Measurements from ENCODE around the gene WDTC1. TPM values are rescaled to one million over a fixed set of nuclear protein-coding genes. Genes with fewer than 3 reads are reported as not detected.

WDTC1 gene
- total RNA-seq, 2 donors from 2014 or later = 20.4 to 29.7 TPM

DNA sequence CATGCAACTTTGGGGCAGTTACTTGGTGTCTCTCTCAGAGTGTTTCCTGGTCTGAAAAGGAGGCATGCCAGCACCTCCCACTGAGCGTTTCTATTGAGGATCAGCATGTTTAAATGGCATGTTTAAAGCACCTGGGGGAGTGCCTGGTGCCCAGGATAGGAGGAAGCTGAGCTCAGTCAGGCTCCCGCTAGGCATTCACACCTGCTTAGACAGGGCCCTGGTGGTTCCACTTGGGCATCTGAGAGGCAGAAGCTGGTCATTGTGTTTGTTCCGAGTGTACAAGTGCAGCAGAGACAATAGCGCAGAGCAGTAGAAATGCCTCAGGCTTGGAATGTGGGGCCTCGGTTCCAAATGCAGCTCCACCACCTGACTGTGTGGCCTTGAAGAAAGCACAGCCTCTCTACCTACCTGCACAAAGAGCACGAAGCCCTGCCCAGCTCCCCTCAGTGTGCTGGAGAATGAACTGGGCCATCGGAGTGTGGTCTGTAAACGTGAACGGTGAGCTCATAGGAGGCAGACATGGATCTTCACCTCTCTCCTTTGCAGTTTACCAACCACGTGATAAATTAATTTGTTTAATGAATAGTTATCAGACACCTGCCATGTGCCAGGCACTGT is 67.3 kb downstream of the WDTC1 start:
- H3K27ac Mint-ChIP-seq = no peak overlapping the region
- H3K4me1 Mint-ChIP-seq = no peaks in the 10 kb centered on the region
- H3K4me3 Mint-ChIP-seq = no peak overlapping the region
- ATAC-seq (replicated peaks) = no peak
- peaks cover 18% of the 10 kb centered on the region for H3K36me3 Mint-ChIP-seq (ENCODE audit: low read depth)
- H3K27me3 Mint-ChIP-seq = no peaks in the 10 kb centered on the region
- H3K9me3 Mint-ChIP-seq = no peaks in the 10 kb centered on the region

DNA sequence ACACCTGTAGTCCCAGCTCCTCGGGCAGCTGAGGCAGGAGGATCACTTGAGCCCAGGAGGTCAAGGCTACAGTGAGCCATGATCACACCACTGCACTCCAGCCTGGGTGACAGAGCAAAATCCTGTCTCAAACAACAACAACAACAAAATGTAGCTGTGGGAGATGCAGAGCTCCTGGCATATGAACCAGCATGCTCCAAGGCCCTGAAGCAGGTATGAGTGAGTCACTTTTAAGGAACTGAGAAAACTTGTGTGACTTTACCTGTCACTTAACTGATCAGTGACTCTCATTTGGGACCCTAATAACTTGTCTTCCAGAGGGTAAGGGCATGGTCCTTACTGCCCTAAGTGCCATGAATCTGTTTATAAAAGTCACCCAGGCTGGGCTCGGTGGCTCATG is 68.2 kb downstream of the WDTC1 start:
- peaks cover 18% of the 10 kb centered on the region for H3K36me3 Mint-ChIP-seq (ENCODE audit: low read depth)
- no peaks in the 10 kb centered on the region for H3K4me1 Mint-ChIP-seq
- H3K9me3 Mint-ChIP-seq = no peaks in the 10 kb centered on the region
- ATAC-seq (replicated peaks) = no peak
- H3K4me3 Mint-ChIP-seq = no peak overlapping the region
- no peaks in the 10 kb centered on the region for H3K27me3 Mint-ChIP-seq
- H3K27ac Mint-ChIP-seq = no peak overlapping the region

DNA sequence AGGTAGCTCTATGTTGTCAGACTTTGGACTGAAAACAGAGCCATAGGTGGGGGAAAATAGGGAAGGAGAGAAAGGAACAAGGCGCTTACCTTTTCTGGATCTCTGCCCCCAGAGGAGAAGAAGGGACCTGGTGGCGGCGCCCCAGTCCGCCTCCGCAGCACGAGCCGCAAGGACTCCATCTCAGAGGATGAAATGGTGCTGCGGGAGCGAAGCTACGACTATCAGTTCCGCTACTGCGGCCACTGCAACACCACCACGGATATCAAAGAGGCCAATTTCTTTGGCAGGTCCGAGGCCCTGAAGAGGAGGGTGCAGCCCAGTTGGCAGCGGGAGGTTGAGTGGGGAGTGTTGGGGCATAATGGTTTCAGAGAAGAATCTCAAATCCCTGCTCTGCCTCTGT is 69.1 kb downstream of the WDTC1 start:
- no peak overlapping the region for H3K4me3 Mint-ChIP-seq
- H3K27me3 Mint-ChIP-seq = no peaks in the 10 kb centered on the region
- ATAC-seq (replicated peaks) = no peak
- H3K4me1 Mint-ChIP-seq = no peaks in the 10 kb centered on the region
- no peak overlapping the region for H3K27ac Mint-ChIP-seq
- H3K9me3 Mint-ChIP-seq = no peaks in the 10 kb centered on the region
- peaks cover 9% of the 10 kb centered on the region for H3K36me3 Mint-ChIP-seq (ENCODE audit: low read depth)

GRCh38 chr1:27306071-27306470 is 71.6 kb downstream of the WDTC1 start:
- H3K4me3 Mint-ChIP-seq = no peak overlapping the region
- no peak overlapping the region for H3K27ac Mint-ChIP-seq
- no peaks in the 10 kb centered on the region for H3K36me3 Mint-ChIP-seq (ENCODE audit: low read depth)
- H3K4me1 Mint-ChIP-seq = no peaks in the 10 kb centered on the region
- no peaks in the 10 kb centered on the region for H3K9me3 Mint-ChIP-seq
- ATAC-seq (replicated peaks) = no peak
- H3K27me3 Mint-ChIP-seq = no peaks in the 10 kb centered on the region

DNA sequence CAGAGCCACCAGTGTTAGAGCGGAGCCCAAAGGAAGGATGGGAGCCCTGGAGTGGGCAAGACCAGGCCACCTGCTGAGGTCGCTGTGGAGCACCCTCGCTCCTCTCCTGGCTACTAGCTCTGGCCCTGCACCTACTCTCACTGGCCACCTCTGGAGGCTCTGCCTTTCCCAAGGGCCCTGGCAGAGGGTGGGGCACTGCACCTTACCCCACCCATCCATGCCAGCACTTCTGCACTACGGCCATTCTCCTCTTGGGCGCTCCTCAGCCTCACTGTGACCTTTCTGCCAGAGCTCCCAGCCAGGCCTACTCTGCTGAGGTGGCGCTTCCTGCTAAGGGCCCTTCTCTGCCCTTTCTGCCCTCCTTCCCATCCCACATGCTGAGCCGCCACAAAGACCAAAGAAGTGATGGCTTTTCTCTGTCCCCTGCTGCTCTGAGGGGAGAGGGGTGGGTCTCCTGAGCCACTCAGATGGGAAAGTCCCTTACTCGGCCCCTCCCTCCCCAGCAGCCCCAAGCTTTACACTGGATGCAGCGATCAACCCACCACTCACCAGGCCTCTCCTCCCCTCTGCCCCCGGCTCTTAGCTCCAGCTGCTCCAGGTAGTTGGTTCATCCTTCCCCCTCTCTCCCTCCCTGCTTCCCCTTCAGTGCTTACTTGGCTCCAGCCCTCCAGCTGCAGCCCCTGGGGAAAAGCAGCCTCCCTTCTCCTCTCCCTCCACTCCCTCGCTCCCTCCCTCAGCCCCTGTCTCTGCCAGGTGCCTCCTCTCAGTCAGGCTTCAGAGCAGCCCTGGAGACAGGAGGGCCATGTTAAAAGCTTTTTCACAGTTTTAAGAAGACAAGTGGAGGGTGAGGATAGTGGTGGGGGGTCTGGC is 72.7 kb downstream of the WDTC1 start:
- no peak overlapping the region for H3K27ac Mint-ChIP-seq
- H3K4me1 Mint-ChIP-seq = no peaks in the 10 kb centered on the region
- H3K36me3 Mint-ChIP-seq (ENCODE audit: low read depth) = no peaks in the 10 kb centered on the region
- H3K9me3 Mint-ChIP-seq = no peaks in the 10 kb centered on the region
- ATAC-seq (replicated peaks) = no peak
- H3K4me3 Mint-ChIP-seq = no peak overlapping the region
- H3K27me3 Mint-ChIP-seq = no peaks in the 10 kb centered on the region

DNA sequence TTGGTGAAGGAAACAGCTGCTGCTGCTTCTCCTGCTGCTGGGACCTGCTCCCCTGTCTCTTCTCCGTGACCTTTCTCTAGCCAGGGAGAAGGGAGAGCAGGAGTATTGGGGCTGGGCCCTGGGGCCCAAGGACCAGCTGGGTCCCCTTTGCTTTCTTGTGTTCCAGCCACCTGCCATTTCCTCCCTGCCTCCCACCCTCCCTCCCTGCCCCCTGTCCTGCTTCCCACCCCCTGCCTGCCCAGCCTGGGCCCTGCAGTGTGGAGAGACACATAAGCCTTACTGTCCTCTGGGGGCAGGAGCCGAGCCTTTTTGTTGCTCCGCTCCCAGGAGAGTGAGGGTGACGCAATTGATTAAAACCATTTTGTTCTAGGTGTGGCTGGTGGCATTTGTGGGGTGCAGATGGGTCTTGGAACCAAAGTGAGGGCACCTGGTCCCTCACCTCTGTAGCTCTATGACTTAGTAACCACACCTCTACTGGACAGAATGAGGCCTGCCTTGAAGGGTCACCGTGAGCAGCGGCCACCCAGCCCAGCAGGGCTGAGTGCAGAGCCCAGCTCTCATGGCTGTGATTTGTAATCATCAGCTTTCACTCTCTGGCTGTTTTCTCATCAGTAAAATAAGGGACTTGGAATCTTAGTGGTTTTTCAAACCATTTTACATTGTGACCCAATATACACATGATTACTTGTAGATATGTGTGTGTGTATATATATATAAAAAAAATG is 73.6 kb downstream of the WDTC1 start:
- Mint-ChIP-seq H3K4me1 (no peaks in the 10 kb centered on the region), H3K36me3 (ENCODE audit: low read depth) (no peaks in the 10 kb centered on the region), H3K27ac (no peak overlapping the region), H3K27me3 (no peaks in the 10 kb centered on the region), H3K4me3 (no peak overlapping the region), H3K9me3 (no peaks in the 10 kb centered on the region)
- no peak for ATAC-seq (replicated peaks)

DNA sequence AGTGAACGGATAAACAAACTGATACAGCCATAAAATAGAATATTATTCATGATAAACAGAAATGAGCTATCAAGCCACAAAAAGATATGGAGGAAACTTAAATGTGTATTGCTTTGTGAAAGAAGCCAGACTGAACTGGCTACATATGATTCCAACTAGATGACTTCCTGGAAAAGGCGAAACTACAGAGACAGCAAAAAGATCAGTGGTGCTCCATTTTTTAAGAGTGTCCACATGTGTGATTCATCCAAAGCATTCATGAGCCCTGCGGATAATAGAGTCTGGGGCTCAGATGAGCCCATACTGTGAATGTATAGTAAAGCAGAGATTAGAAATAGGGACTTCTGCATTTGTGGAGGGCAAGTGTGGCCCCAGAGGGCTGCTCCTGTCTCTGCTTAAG is 79.7 kb downstream of the WDTC1 start:
- no peak for ATAC-seq (replicated peaks)
- Mint-ChIP-seq H3K4me1 (no peaks in the 10 kb centered on the region), H3K36me3 (ENCODE audit: low read depth) (no peaks in the 10 kb centered on the region), H3K27ac (no peak overlapping the region), H3K4me3 (no peak overlapping the region), H3K27me3 (peaks cover 4% of the 10 kb centered on the region), H3K9me3 (no peaks in the 10 kb centered on the region)

DNA sequence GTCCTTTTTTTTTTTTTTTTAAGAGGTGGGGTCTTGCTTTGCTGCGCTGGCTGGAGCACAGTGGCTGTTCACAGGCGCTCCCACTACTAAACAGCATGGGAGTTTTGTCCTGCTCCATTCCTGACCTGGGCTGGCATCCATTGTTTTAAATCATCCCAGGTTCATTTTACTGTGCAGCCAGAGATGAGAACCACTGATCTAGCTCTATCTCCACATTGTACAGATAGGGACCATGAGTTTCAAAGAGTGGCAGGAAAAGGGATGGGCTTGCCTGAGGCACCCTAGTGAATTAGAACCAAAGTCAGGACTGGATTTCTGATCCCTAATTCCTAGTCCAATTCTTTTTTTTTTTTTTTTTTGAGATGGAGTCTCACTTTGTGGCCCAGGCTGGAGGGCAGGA is 80.3 kb downstream of the WDTC1 start:
- Mint-ChIP-seq H3K4me3 (no peak overlapping the region), H3K9me3 (no peaks in the 10 kb centered on the region), H3K27me3 (peaks cover 6% of the 10 kb centered on the region), H3K27ac (no peak overlapping the region), H3K36me3 (ENCODE audit: low read depth) (no peaks in the 10 kb centered on the region), H3K4me1 (no peaks in the 10 kb centered on the region)
- ATAC-seq (replicated peaks) = no peak

- H3K4me1 Mint-ChIP-seq = no peaks in the 10 kb centered on the region
- no peak for ATAC-seq (replicated peaks)
- H3K4me3 Mint-ChIP-seq = no peak overlapping the region
- no peak overlapping the region for H3K27ac Mint-ChIP-seq
- peaks cover 8% of the 10 kb centered on the region for H3K27me3 Mint-ChIP-seq
- H3K36me3 Mint-ChIP-seq (ENCODE audit: low read depth) = no peaks in the 10 kb centered on the region
- no peaks in the 10 kb centered on the region for H3K9me3 Mint-ChIP-seq
Measured at GRCh38 chr1:27316860-27317259, 82.4 kb downstream of the WDTC1 start.

- H3K27ac Mint-ChIP-seq = peak overlapping the region; percentile 54
- no peak overlapping the region for H3K4me3 Mint-ChIP-seq
- peaks cover under 1% of the 10 kb centered on the region for H3K36me3 Mint-ChIP-seq (ENCODE audit: low read depth)
- ATAC-seq (replicated peaks) = no peak
- H3K27me3 Mint-ChIP-seq = peaks cover 8% of the 10 kb centered on the region
- no peaks in the 10 kb centered on the region for H3K9me3 Mint-ChIP-seq
- no peaks in the 10 kb centered on the region for H3K4me1 Mint-ChIP-seq
Measured at GRCh38 chr1:27318136-27318535, 83.7 kb downstream of the WDTC1 start.

DNA sequence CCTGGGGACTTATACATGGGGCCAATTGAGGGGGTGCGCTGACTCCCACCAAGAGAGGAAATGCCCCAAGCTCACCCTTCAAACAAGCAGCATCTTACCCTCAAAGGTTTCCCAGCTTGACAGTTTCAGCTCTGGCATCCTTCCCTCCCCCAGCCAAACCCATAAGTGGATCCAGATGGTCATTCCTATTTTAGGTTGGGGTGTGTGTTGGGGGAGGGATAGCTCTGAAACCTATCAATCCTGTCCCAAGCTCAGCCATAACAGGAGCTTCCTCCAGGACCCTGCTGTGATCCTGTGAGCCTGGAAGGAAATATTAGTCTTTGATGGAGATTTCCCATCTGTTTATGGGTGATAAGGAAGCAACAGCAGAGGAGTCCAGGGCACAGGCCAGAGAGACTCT is 84.2 kb downstream of the WDTC1 start:
- peaks cover 8% of the 10 kb centered on the region for H3K27me3 Mint-ChIP-seq
- no peak overlapping the region for H3K4me3 Mint-ChIP-seq
- no peaks in the 10 kb centered on the region for H3K9me3 Mint-ChIP-seq
- peaks cover 5% of the 10 kb centered on the region for H3K36me3 Mint-ChIP-seq (ENCODE audit: low read depth)
- peaks cover 2% of the 10 kb centered on the region for H3K4me1 Mint-ChIP-seq
- no peak overlapping the region for H3K27ac Mint-ChIP-seq
- no peak for ATAC-seq (replicated peaks)

GRCh38 chr1:27321813-27322568 is 87.6 kb downstream of the WDTC1 start, which contains the start of gene TMEM222:
Gene TMEM222, plus strand, starts transcription at chr1:27322163. Its CDS starts 35 bp downstream, at chr1:27322198.
- Mint-ChIP-seq H3K4me1 (peaks cover 18% of the 10 kb centered on the region), H3K36me3 (ENCODE audit: low read depth) (peaks cover 39% of the 10 kb centered on the region), H3K27ac (peak within 1 kb of the TSS; percentile 92), H3K9me3 (no peaks in the 10 kb centered on the region), H3K4me3 (peak within 1 kb of the TSS; percentile 91), H3K27me3 (peaks cover 8% of the 10 kb centered on the region)
- peak; percentile 99 for ATAC-seq (replicated peaks)

- Mint-ChIP-seq H3K9me3 (no peaks in the 10 kb centered on the region), H3K4me1 (peaks cover 18% of the 10 kb centered on the region), H3K27me3 (peaks cover 8% of the 10 kb centered on the region), H3K4me3 (peak overlapping the region; percentile 91), H3K36me3 (ENCODE audit: low read depth) (peaks cover 41% of the 10 kb centered on the region), H3K27ac (peak overlapping the region; percentile 92)
- no peak for ATAC-seq (replicated peaks)
Measured at GRCh38 chr1:27322569-27323240, 88.3 kb downstream of the WDTC1 start.

DNA sequence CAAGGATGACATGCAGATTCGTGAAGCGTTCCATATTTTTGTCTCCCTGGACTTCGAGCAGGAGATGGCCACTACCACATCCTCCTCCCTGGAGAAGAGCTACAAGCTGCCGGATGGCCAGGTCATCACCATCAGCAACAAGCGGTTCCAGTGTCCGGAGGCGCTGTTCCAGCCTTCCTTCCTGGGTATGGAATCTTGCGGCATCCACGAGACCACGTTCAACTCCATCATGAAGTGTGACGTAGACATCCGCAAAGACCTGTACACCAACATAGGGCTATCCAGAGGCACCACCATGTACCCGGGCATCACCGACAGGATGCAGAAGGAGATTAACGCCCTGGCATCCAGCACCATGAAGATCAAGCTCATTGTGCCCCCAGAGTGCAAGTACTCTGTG is 90.9 kb downstream of the WDTC1 start:
- Mint-ChIP-seq H3K4me1 (peaks cover 22% of the 10 kb centered on the region), H3K9me3 (no peaks in the 10 kb centered on the region), H3K27me3 (no peaks in the 10 kb centered on the region), H3K4me3 (no peak overlapping the region), H3K27ac (no peak overlapping the region), H3K36me3 (ENCODE audit: low read depth) (peaks cover 59% of the 10 kb centered on the region)
- no peak for ATAC-seq (replicated peaks)
